Progenitor cell of endocrine pancreas (in vitro differentiated cells): Measurements from ENCODE around the gene ADGRD2. TPM values are rescaled to one million over a fixed set of nuclear protein-coding genes. Genes with fewer than 3 reads are reported as not detected.

Experiments used
- DNase-seq: peaks from one replicate; pipeline ENCODE4 v3.0.0; 2021; ENCODE audit warnings: low spot score; ENCODE audit not compliant: unreplicated experiment
- H3K27ac Mint-ChIP-seq: 2 replicates; pipeline ENCODE4 v1.8.0; 2021; ENCODE audit warnings: mild to moderate bottlenecking, moderate library complexity, mixed read lengths
- H3K27me3 Mint-ChIP-seq: 2 replicates; pipeline ENCODE4 v1.8.0; 2021; ENCODE audit warnings: mixed read lengths
- H3K36me3 Mint-ChIP-seq: 2 replicates; pipeline ENCODE4 v1.8.0; 2022; ENCODE audit warnings: mixed read lengths; ENCODE audit not compliant: insufficient read depth
- H3K4me1 Mint-ChIP-seq: 2 replicates; pipeline ENCODE4 v1.8.0; 2021; ENCODE audit warnings: low read depth, mixed read lengths
- H3K4me3 Mint-ChIP-seq: 2 replicates; pipeline ENCODE4 v1.8.0; 2021; ENCODE audit warnings: low read depth, mild to moderate bottlenecking, moderate library complexity, mixed read lengths
- H3K9me3 Mint-ChIP-seq: 2 replicates; pipeline ENCODE4 v1.8.0; 2021; ENCODE audit warnings: low read depth, mixed read lengths
- CTCF ChIP-seq: fragments of 200-600 bp; sonication (generic); IDR thresholded peaks from one replicate; pipeline ENCODE4 v1.5.0; 2021; ENCODE audit warnings: antibody characterized with exemption, mild to moderate bottlenecking; ENCODE audit not compliant: unreplicated experiment
- total RNA-seq: library from RNA; stranded (reverse); gene quantifications from 2 replicates; pipeline ENCODE4 v1.2.1, GENCODE V29; 2021

ADGRD2 gene
- total RNA-seq, 1 donor from 2014 or later, result not detected

GRCh38 chr9:124479371-124479770 lies 29.1 kb downstream of the ADGRD2 start:
- H3K4me3 Mint-ChIP-seq, result no peak overlapping the region
- no peak for DNase-seq

GRCh38 chr9:124479947-124480620 lies 29.8 kb downstream of the ADGRD2 start:
- H3K4me3 Mint-ChIP-seq, result no peak overlapping the region

More at GRCh38 chr9:124479371-124479770, 29.1 kb downstream of the ADGRD2 start:
- H3K4me1 Mint-ChIP-seq, result peaks cover 1% of the 10 kb centered on the region
- peaks cover 42% of the 10 kb centered on the region for H3K27me3 Mint-ChIP-seq
- no peak for TF ChIP-seq CTCF
- no peaks in the 10 kb centered on the region for H3K36me3 Mint-ChIP-seq
- H3K27ac Mint-ChIP-seq, result no peak overlapping the region
- no peaks in the 10 kb centered on the region for H3K9me3 Mint-ChIP-seq

GRCh38 chr9:124480621-124480981 lies 30.4 kb downstream of the ADGRD2 start:
- no peak for DNase-seq
- Mint-ChIP-seq H3K27ac (no peak overlapping the region), H3K4me3 (no peak overlapping the region), H3K36me3 (no peaks in the 10 kb centered on the region), H3K27me3 (peaks cover 45% of the 10 kb centered on the region), H3K9me3 (no peaks in the 10 kb centered on the region), H3K4me1 (peaks cover 1% of the 10 kb centered on the region)
- peak; percentile 53 for TF ChIP-seq CTCF

More at GRCh38 chr9:124479947-124480620, 29.8 kb downstream of the ADGRD2 start:
- H3K4me1 Mint-ChIP-seq, result peaks cover 1% of the 10 kb centered on the region
- no peaks in the 10 kb centered on the region for H3K36me3 Mint-ChIP-seq
- TF ChIP-seq CTCF, result no peak
- no peak for DNase-seq
- peaks cover 42% of the 10 kb centered on the region for H3K27me3 Mint-ChIP-seq
- H3K27ac Mint-ChIP-seq, result no peak overlapping the region
- H3K9me3 Mint-ChIP-seq, result no peaks in the 10 kb centered on the region

GRCh38 chr9:124481115-124481514 lies 30.9 kb downstream of the ADGRD2 start:
- Mint-ChIP-seq H3K27ac (no peak overlapping the region), H3K36me3 (no peaks in the 10 kb centered on the region), H3K27me3 (peaks cover 47% of the 10 kb centered on the region), H3K4me3 (no peak overlapping the region), H3K4me1 (peaks cover 1% of the 10 kb centered on the region), H3K9me3 (no peaks in the 10 kb centered on the region)
- DNase-seq, result no peak
- TF ChIP-seq CTCF, result no peak

- Mint-ChIP-seq H3K4me1 (peaks cover 1% of the 10 kb centered on the region), H3K27ac (no peak overlapping the region), H3K36me3 (no peaks in the 10 kb centered on the region), H3K4me3 (no peak overlapping the region), H3K9me3 (no peaks in the 10 kb centered on the region), H3K27me3 (peaks cover 53% of the 10 kb centered on the region)
- TF ChIP-seq CTCF, result no peak
- no peak for DNase-seq
These were observed 32.3 kb downstream of the ADGRD2 start for GRCh38 chr9:124482431-124483031.
